Thyroid gland (tissue), 4 donors: Measurements from ENCODE around the gene NAA80.

ENCODE experiments used
- POLR2A ChIP-seq, 2 donors: fragments of 450-650 bp; IDR thresholded peaks; one replicate each; pipeline ENCODE4 v1.6.1; 2017; ENCODE audit warnings: antibody characterized with exemption in 2 of 2, mild to moderate bottlenecking in 2 of 2, moderate library complexity in 1 of 2
- TF ChIP-seq, protein P1 (sequence below), 6 experiments: fragments of 200-600 bp in 3 of 6; fragments of 450-650 bp in 3 of 6; sonication (generic) in 3 of 6; IDR thresholded peaks; one replicate each; pipeline ENCODE4 v1.5.1; 2016 to 2019; ENCODE audit warnings: antibody characterized with exemption in 6 of 6, mild to moderate bottlenecking in 2 of 6, inconsistent platforms in 1 of 6, moderate library complexity in 1 of 6

DNA sequence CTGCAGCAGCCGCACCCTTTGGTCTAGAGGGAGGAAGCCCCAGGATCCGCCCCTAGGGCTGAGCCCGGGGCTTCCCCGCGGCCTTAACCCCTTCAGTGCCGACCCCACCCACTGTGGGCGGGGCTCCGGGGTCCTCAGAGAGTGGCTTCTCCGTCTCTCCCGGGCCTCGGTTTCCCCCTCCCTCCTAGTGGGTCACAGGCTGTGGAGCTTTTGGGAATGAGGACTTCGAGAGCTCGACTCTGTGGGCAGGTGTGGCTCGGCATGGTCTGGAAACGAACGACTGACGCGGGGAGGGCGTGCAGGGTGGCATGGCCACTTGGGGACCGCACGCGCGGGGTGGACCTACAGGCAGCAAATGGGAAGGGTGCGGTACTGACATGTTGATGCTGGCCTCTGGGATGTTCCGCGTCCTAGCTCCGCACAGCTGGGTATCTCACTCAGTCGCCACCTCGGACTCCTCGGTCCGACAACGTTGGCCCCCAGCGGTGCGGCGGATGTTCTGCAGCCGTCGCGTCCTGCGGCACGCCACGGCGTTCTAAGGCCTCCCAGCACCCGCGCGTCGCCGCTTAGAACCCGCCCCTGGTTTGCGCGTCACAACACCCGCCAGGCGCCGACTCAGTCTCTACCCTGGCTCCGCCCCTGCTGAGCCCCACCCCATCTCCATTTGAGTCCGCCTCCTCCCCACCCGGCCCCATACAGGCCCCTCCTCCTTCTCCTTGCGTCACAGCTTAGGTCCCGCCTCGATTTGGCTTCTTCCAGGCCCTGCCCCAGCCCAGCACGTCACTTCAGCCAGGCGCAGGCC lies at the start of gene NAA80, which contains the start of gene HYAL3:
- TF ChIP-seq POLR2A (IDR thresholded peaks at IDR 0.05): peak; percentile 59 to 93
- TF ChIP-seq, protein P1, sequence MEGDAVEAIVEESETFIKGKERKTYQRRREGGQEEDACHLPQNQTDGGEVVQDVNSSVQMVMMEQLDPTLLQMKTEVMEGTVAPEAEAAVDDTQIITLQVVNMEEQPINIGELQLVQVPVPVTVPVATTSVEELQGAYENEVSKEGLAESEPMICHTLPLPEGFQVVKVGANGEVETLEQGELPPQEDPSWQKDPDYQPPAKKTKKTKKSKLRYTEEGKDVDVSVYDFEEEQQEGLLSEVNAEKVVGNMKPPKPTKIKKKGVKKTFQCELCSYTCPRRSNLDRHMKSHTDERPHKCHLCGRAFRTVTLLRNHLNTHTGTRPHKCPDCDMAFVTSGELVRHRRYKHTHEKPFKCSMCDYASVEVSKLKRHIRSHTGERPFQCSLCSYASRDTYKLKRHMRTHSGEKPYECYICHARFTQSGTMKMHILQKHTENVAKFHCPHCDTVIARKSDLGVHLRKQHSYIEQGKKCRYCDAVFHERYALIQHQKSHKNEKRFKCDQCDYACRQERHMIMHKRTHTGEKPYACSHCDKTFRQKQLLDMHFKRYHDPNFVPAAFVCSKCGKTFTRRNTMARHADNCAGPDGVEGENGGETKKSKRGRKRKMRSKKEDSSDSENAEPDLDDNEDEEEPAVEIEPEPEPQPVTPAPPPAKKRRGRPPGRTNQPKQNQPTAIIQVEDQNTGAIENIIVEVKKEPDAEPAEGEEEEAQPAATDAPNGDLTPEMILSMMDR (IDR thresholded peaks at IDR 0.05): peak in 5 of 6 experiments; percentile 14 to 49 (median 43)
